Breast epithelium (tissue), 3 donors: ENCODE data around the gene MYL9.

ENCODE experiments used
- CTCF ChIP-seq, 3 donors: fragments of 450-650 bp; IDR thresholded peaks; one replicate each; pipeline ENCODE4 v1.5.1; 2016 to 2017; ENCODE audit warnings: antibody characterized with exemption in 3 of 3, mild to moderate bottlenecking in 3 of 3, moderate library complexity in 3 of 3
- POLR2A ChIP-seq: fragments of 450-650 bp; IDR thresholded peaks from one replicate; pipeline ENCODE4 v1.6.1; 2016; ENCODE audit warnings: antibody characterized with exemption, mild to moderate bottlenecking, moderate library complexity

- no peak for TF ChIP-seq POLR2A
- TF ChIP-seq CTCF (IDR thresholded peaks at IDR 0.05): no peak
Observed at GRCh38 chr20:36544134-36545018, 3.1 kb downstream of the MYL9 start.
